ENCODE results near the gene APBA2. TPM values are rescaled to one million over a fixed set of nuclear protein-coding genes. Genes with fewer than 3 reads are reported as not detected.

Gene APBA2
- total RNA-seq, 1 experiment from 2014 or later: 53.3 TPM

DNA sequence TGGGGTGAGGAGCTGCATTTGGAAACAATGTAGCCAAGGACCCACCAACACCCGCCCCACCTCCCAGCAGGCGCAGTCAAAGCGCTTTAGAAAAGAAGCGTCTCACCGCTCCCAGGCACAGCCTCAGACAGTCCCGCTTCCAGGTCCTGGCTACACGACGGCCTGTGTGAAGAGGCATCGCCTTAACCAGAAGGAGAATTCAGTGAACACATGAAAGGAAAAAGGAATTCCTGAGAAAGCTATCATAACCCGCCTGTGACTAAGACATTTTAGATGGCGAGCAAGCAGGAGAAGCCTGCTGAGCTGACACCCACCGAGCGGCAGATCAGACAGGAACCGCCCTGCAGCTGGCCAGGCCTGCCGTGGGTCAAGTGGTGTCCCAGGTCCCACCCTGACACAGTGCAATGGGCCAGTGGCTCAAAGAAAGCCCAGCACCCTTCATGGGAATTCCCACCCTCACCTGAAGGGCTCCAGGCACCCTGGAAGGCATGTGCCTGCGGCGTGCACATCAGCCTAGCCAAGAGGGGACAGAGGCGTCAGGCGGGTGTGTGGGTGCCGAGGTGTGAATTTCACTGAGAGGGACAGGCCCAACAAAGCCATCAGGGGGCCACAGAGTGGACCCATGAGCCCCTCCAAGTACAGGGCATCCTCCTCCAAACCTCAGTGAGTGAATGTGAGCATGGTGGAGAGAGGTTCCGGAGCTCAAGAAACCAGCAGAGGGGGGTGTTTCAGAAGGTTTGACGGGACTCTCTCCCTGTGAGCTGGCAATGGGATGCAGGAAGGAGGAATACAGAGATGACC is 239.0 kb downstream of the APBA2 start:
- Histone ChIP-seq H3K27ac (no peak overlapping the region), H3K27me3 (replicated peaks) (no peaks in the 10 kb centered on the region), H3K9me3 (replicated peaks) (no peaks in the 10 kb centered on the region), H3K4me3 (no peak overlapping the region), H3K4me1 (replicated peaks) (no peaks in the 10 kb centered on the region), H3K36me3 (no peaks in the 10 kb centered on the region)
- no peak for DNase-seq (ENCODE audit: low read depth in 1 of 2, low spot score in 2 of 2)

DNA sequence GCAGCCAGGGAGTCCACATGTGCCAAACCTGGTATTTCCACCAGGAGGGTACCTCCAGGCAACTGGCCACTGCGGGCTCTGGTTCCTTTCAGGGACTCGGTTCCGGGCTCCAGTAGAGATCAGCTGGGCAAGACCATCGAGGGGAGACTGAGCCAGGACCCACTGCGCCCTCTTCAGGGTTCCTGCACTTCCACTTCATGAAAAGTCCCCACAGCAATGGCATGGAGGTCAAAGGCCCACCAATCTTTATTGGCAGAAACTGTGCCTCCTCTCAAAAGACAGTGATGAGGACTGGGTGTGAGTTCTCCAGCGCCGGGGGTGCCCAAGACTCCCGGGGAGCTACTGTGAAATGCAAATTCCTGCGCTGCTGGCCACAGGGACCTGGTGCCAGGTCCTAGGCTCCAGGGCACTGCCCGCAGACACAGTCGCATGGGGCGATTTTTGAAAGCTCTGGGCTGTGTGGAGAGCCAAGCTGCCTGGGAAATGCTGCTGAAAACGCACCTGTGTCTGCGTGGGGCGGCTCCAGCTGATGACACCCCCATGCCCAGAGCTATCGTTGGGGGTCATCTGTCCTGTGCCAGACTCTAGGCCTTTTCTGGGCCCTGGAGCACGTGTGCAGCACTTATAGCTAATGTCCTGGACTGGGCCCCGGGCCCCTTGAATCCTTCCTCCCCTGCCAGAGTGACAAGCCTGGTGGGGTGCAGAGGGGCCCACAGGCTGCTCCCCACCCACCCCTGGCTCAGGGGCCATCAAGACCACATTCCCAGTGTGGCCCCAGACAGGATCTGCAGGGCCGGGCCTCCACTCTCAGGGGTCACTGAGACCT is 239.8 kb downstream of the APBA2 start:
- Histone ChIP-seq H3K27ac (no peak overlapping the region), H3K4me3 (no peak overlapping the region), H3K4me1 (replicated peaks) (no peaks in the 10 kb centered on the region), H3K36me3 (no peaks in the 10 kb centered on the region), H3K9me3 (replicated peaks) (no peaks in the 10 kb centered on the region), H3K27me3 (replicated peaks) (no peaks in the 10 kb centered on the region)
- DNase-seq (ENCODE audit: low read depth in 1 of 2, low spot score in 2 of 2): no peak

DNA sequence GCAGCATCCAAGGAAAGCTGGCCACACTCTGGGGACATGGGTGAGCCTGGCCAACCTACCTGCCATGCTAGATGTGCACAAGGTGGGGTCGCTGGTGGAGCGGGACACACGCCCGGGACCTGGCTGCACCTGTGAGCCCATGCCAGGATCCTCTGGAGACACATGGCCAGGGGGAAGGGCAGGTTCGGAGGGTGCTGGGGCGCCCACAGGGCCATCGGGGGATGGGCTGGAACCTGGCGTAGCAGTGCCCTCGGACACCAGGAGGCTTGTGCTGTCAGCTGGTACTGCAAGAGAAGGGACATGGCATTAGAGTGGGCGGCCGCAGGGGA is 240.4 kb downstream of the APBA2 start:
- no peaks in the 10 kb centered on the region for H3K36me3 ChIP-seq
- no peak for DNase-seq (ENCODE audit: low read depth in 1 of 2, low spot score in 2 of 2)
- H3K9me3 ChIP-seq (replicated peaks): no peaks in the 10 kb centered on the region
- no peaks in the 10 kb centered on the region for H3K27me3 ChIP-seq (replicated peaks)
- H3K4me3 ChIP-seq: no peak overlapping the region
- H3K4me1 ChIP-seq (replicated peaks): no peaks in the 10 kb centered on the region
- no peak overlapping the region for H3K27ac ChIP-seq

DNA sequence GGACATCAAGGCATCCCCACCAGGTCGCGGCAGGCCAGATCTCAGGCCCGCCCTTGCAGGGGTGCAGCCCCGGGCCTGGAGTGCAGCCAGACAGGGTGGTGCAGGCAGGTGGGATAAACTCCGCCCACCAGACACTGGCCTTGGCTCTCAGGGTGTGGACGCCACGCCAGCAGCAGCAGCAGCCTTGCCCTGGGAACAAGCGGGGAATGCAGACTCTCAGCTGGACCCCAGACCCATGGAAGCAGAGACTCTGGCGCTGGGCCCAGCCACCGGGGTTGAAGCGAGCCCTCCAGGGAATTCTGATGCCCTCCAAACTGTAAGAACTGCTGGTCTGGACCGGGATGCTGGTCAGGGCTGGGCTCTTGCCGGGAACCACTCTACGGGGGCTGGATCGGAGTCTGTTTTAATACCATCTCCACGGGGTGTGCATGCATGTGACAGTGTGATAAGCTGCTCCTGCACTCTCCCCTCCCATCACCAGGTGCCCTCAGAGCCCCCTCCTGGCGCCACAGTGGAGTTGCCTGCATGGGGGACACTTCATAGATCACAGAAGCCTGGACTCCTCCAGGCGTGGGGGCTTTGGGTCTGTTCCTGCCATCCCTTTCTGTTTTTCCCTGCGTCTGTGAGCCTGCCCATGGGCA is 241.2 kb downstream of the APBA2 start:
- no peaks in the 10 kb centered on the region for H3K36me3 ChIP-seq
- DNase-seq (ENCODE audit: low read depth in 1 of 2, low spot score in 2 of 2): no peak
- H3K4me1 ChIP-seq (replicated peaks): no peaks in the 10 kb centered on the region
- H3K27me3 ChIP-seq (replicated peaks): no peaks in the 10 kb centered on the region
- no peak overlapping the region for H3K4me3 ChIP-seq
- H3K27ac ChIP-seq: no peak overlapping the region
- H3K9me3 ChIP-seq (replicated peaks): no peaks in the 10 kb centered on the region

DNA sequence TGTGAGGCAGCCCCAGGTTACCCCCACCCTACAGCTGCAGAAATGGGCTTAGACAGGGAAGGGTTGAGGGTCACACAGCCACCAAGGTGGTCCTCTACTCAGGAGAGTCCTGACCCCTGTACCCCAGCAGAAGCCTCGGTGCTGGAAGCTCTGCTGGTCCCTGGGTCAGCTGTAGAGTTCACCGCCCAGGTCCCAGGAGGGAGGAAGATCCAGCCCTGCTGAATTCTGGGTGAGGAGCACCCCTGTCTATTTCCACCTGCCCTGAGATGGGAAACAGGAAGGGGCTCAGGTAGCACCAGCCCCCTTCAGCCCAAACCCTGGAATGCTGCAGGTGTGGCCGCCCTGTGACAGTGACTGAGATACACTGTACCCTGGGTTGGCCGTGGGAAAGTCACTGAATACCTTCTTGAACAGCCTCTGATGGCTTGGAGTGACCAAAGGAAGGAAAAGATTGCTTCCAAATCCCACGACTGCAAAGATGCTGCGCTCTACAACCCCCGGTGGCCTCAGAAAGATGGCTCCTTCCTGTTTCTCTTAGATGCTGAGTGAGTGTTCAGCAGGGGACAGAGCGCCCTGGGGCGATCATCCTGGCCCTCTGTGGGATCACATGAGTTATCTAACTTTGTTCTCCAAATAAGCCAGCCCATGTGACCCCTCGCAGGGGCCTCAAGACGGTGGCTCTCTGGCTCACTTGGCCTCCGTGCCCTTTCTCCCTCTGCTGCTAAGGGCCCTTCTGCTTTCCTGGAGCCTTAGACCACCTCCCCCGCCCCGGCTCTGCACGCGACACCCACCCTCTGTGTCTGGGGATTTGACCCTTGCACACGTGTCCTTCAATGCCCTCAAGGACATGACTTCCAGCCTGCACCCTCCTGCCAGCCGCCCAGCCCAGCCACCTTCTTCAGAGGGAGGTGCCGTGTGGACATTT is 242.0 kb downstream of the APBA2 start:
- Histone ChIP-seq H3K4me1 (replicated peaks) (no peaks in the 10 kb centered on the region), H3K4me3 (no peak overlapping the region), H3K27ac (no peak overlapping the region), H3K9me3 (replicated peaks) (no peaks in the 10 kb centered on the region), H3K27me3 (replicated peaks) (no peaks in the 10 kb centered on the region), H3K36me3 (no peaks in the 10 kb centered on the region)
- DNase-seq (ENCODE audit: low read depth in 1 of 2, low spot score in 2 of 2): no peak

GRCh38 chr15:29128671-29129070 is 242.9 kb downstream of the APBA2 start:
- H3K27me3 ChIP-seq (replicated peaks): no peaks in the 10 kb centered on the region
- H3K4me3 ChIP-seq: no peak overlapping the region
- H3K36me3 ChIP-seq: no peaks in the 10 kb centered on the region
- H3K9me3 ChIP-seq (replicated peaks): no peaks in the 10 kb centered on the region
- no peak overlapping the region for H3K27ac ChIP-seq
- DNase-seq (ENCODE audit: low read depth in 1 of 2, low spot score in 2 of 2): no peak
- no peaks in the 10 kb centered on the region for H3K4me1 ChIP-seq (replicated peaks)

GRCh38 chr15:29129221-29129620 is 243.4 kb downstream of the APBA2 start:
- no peak for DNase-seq (ENCODE audit: low read depth in 1 of 2, low spot score in 2 of 2)

GRCh38 chr15:29129926-29130325 is 244.2 kb downstream of the APBA2 start:
- Histone ChIP-seq H3K4me3 (no peak overlapping the region), H3K9me3 (replicated peaks) (no peaks in the 10 kb centered on the region), H3K36me3 (no peaks in the 10 kb centered on the region), H3K27ac (no peak overlapping the region), H3K27me3 (replicated peaks) (no peaks in the 10 kb centered on the region), H3K4me1 (replicated peaks) (no peaks in the 10 kb centered on the region)
- DNase-seq (ENCODE audit: low read depth in 1 of 2, low spot score in 2 of 2): no peak

More at GRCh38 chr15:29129221-29129620, 243.4 kb downstream of the APBA2 start:
- no peaks in the 10 kb centered on the region for H3K27me3 ChIP-seq (replicated peaks)
- no peak overlapping the region for H3K27ac ChIP-seq
- no peaks in the 10 kb centered on the region for H3K4me1 ChIP-seq (replicated peaks)
- H3K36me3 ChIP-seq: no peaks in the 10 kb centered on the region
- no peak overlapping the region for H3K4me3 ChIP-seq
- no peaks in the 10 kb centered on the region for H3K9me3 ChIP-seq (replicated peaks)

- Histone ChIP-seq H3K36me3 (no peaks in the 10 kb centered on the region), H3K4me3 (no peak overlapping the region), H3K27ac (no peak overlapping the region), H3K4me1 (replicated peaks) (no peaks in the 10 kb centered on the region), H3K27me3 (replicated peaks) (no peaks in the 10 kb centered on the region), H3K9me3 (replicated peaks) (no peaks in the 10 kb centered on the region)
- DNase-seq (ENCODE audit: low read depth in 1 of 2, low spot score in 2 of 2): no peak
These were observed 244.7 kb downstream of the APBA2 start for GRCh38 chr15:29130476-29130875.

GRCh38 chr15:29130951-29131839 is 245.4 kb downstream of the APBA2 start:
- no peaks in the 10 kb centered on the region for H3K4me1 ChIP-seq (replicated peaks)
- no peaks in the 10 kb centered on the region for H3K9me3 ChIP-seq (replicated peaks)
- no peak overlapping the region for H3K4me3 ChIP-seq
- no peaks in the 10 kb centered on the region for H3K36me3 ChIP-seq
- no peak for DNase-seq (ENCODE audit: low read depth in 1 of 2, low spot score in 2 of 2)
- H3K27me3 ChIP-seq (replicated peaks): no peaks in the 10 kb centered on the region
- H3K27ac ChIP-seq: no peak overlapping the region

DNA sequence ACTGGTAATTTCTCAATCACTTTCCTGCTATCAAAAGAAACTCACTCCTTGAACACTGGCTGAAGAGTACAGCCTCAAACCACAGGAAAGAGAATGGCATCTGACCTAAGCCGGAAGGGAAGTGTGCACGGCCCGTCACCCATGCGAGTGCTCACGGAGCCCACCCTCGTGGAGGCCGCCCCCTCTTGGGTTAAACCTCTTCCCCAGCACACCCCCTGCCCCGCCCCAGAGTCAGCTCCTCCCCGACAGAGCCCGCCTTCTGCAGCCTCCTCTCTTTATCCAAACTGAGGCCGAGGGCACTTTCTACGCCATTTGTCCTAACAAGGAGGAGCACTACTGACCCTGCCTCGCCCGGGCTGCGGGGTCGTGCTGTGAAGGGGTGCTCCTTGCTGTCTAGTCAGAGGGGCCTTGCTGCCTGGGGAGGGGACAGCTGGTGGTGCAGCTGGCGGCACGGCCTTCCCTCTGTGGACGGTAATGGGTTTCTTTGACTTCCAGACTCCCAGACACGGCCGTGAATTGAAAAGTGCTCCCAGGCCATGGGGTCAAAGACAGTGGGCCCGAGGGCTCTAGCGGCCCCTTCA is 246.2 kb downstream of the APBA2 start:
- H3K9me3 ChIP-seq (replicated peaks): no peaks in the 10 kb centered on the region
- H3K4me1 ChIP-seq (replicated peaks): no peaks in the 10 kb centered on the region
- H3K27me3 ChIP-seq (replicated peaks): no peaks in the 10 kb centered on the region
- H3K4me3 ChIP-seq: no peak overlapping the region
- no peak overlapping the region for H3K27ac ChIP-seq
- no peak for DNase-seq (ENCODE audit: low read depth in 1 of 2, low spot score in 2 of 2)
- H3K36me3 ChIP-seq: no peaks in the 10 kb centered on the region

- Histone ChIP-seq H3K9me3 (replicated peaks) (no peaks in the 10 kb centered on the region), H3K4me1 (replicated peaks) (no peaks in the 10 kb centered on the region), H3K27ac (no peak overlapping the region), H3K4me3 (no peak overlapping the region), H3K27me3 (replicated peaks) (no peaks in the 10 kb centered on the region), H3K36me3 (no peaks in the 10 kb centered on the region)
- no peak for DNase-seq (ENCODE audit: low read depth in 1 of 2, low spot score in 2 of 2)
These were observed 247.0 kb downstream of the APBA2 start for GRCh38 chr15:29132735-29133181.
